ENCODE measurements around the gene ETDC.
"Not testable (repeated sequence)": the region's sequence is repeated elsewhere in the genome, so short reads cannot be mapped to it uniquely, and the experiment has no call there.

DNA sequence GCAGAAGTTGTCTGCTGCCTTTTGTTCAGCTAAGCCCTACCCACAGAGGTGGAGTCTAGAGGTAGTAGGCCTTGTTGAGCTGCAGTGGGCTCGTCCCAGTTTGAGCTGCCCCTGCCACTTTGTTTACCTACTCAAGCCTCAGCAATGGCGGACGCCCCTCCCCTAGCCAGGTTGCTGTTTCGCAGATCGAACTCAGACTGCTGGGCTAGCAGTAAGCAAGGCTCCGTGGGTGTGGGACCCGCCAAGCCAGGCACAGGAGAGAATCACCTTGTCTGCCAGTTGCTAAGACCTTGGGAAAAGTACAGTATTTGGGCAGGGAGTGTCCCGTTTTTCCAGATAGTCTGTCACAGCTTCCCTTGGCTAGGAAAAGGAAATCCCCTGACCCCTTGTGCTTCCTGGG is 45.9 kb upstream of the ETDC start:
- TF ChIP-seq, protein P1, sequence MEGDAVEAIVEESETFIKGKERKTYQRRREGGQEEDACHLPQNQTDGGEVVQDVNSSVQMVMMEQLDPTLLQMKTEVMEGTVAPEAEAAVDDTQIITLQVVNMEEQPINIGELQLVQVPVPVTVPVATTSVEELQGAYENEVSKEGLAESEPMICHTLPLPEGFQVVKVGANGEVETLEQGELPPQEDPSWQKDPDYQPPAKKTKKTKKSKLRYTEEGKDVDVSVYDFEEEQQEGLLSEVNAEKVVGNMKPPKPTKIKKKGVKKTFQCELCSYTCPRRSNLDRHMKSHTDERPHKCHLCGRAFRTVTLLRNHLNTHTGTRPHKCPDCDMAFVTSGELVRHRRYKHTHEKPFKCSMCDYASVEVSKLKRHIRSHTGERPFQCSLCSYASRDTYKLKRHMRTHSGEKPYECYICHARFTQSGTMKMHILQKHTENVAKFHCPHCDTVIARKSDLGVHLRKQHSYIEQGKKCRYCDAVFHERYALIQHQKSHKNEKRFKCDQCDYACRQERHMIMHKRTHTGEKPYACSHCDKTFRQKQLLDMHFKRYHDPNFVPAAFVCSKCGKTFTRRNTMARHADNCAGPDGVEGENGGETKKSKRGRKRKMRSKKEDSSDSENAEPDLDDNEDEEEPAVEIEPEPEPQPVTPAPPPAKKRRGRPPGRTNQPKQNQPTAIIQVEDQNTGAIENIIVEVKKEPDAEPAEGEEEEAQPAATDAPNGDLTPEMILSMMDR (conservative IDR thresholded peaks at IDR 0.05 in 1 of 2, IDR thresholded peaks at IDR 0.05 in 1 of 2; ENCODE audit: extremely low read depth in 1 of 2, insufficient read depth in 1 of 2, low read depth in 1 of 2, low read length in 2 of 2), result not testable (repeated sequence)
- not testable (repeated sequence) for TF ChIP-seq EZH2 (IDR thresholded peaks at IDR 0.05; ENCODE audit: borderline replicate concordance, low read length)

Measured in mammary epithelial cell (primary cell).